Endodermal cell (in vitro differentiated cells): ENCODE results near the gene GARIN3. TPM values are rescaled to one million over a fixed set of nuclear protein-coding genes. Genes with fewer than 3 reads are reported as not detected.
A peak's percentile ranks its signal among the peaks of the same experiment; 100 is the strongest.

Source experiments
- DNase-seq: peaks from one replicate; pipeline ENCODE4 v3.0.0-alpha.2; 2017
- H3K27ac ChIP-seq: 2 replicates; pipeline ENCODE4 v1.5.1; 2013; ENCODE audit warnings: mild to moderate bottlenecking, low read depth, low read length, moderate library complexity
- H3K27me3 ChIP-seq: 2 replicates; pipeline ENCODE4 v1.6.1; 2013; ENCODE audit warnings: mild to moderate bottlenecking, low read length, moderate library complexity; ENCODE audit not compliant: insufficient read depth, control insufficient read depth, poor library complexity, severe bottlenecking
- H3K36me3 ChIP-seq: 2 replicates; pipeline ENCODE4 v1.7.0; 2013; ENCODE audit warnings: mild to moderate bottlenecking, low read length, moderate library complexity; ENCODE audit not compliant: control insufficient read depth, insufficient read depth
- H3K4me1 ChIP-seq: one replicate; pipeline ENCODE4 v1.7.0; 2013; ENCODE audit warnings: low read length; ENCODE audit not compliant: control insufficient read depth, insufficient read depth
- H3K4me3 ChIP-seq: 2 replicates; pipeline ENCODE4 v1.5.1; 2013; ENCODE audit warnings: mild to moderate bottlenecking, low read length, moderate library complexity
- H3K9ac ChIP-seq: 2 replicates; pipeline ENCODE4 v1.6.1; 2013; ENCODE audit warnings: mild to moderate bottlenecking, low read length, moderate library complexity; ENCODE audit not compliant: poor library complexity, severe bottlenecking; ENCODE audit errors: extremely low read depth
- H3K9me3 ChIP-seq: 2 replicates; pipeline ENCODE4 v1.6.1; 2013; ENCODE audit warnings: mild to moderate bottlenecking, low read length, moderate library complexity; ENCODE audit not compliant: control insufficient read depth
- H3K27ac Mint-ChIP-seq: 2 replicates; pipeline ENCODE4 v1.8.0; 2020; ENCODE audit warnings: mixed read lengths
- H3K27me3 Mint-ChIP-seq: 2 replicates; pipeline ENCODE4 v1.8.0; 2021; ENCODE audit warnings: mild to moderate bottlenecking, mixed read lengths; ENCODE audit not compliant: insufficient read depth
- H3K36me3 Mint-ChIP-seq: 2 replicates; pipeline ENCODE4 v1.8.0; 2020; ENCODE audit warnings: low read depth, mixed read lengths
- H3K4me1 Mint-ChIP-seq: 2 replicates; pipeline ENCODE4 v1.8.0; 2020; ENCODE audit warnings: mixed read lengths
- H3K4me3 Mint-ChIP-seq: 2 replicates; pipeline ENCODE4 v1.8.0; 2020; ENCODE audit warnings: mild to moderate bottlenecking, moderate library complexity, mixed read lengths
- H3K9me3 Mint-ChIP-seq: 2 replicates; pipeline ENCODE4 v1.8.0; 2020; ENCODE audit warnings: mild to moderate bottlenecking, mixed read lengths
- WGBS, 2 experiments: methylation state at CpG; one replicate each; pipeline versions ENCODE4 v1.1.5 to v1.1.7; 2013; ENCODE audit warnings: missing lambda C conversion rate in 2 of 2, mixed read lengths in 1 of 2; ENCODE audit not compliant: insufficient coverage in 1 of 2, insufficient read length in 1 of 2; 5-methylcytosine and 5-hydroxymethylcytosine counted together
- total RNA-seq, 2 donors: library from RNA; stranded (reverse); fragmentation: NEBNext Ultra II Directional in 1 of 2; extraction: Animal tissue kit (Norgen Biotek cat#: 25700) in 1 of 2; gene quantifications; 2 replicates in 1 of 2; 3 replicates in 1 of 2; pipeline ENCODE4 v1.2.1, GENCODE V29; 2021
- TF ChIP-seq, protein P1 (sequence below): fragments of 200-600 bp; sonication (generic); conservative IDR thresholded peaks from 2 replicates; pipeline ENCODE4 v1.5.0; 2021; ENCODE audit warnings: antibody characterized with exemption, mild to moderate bottlenecking

Gene GARIN3
- total RNA-seq, 2 donors from 2014 or later = not detected

DNA sequence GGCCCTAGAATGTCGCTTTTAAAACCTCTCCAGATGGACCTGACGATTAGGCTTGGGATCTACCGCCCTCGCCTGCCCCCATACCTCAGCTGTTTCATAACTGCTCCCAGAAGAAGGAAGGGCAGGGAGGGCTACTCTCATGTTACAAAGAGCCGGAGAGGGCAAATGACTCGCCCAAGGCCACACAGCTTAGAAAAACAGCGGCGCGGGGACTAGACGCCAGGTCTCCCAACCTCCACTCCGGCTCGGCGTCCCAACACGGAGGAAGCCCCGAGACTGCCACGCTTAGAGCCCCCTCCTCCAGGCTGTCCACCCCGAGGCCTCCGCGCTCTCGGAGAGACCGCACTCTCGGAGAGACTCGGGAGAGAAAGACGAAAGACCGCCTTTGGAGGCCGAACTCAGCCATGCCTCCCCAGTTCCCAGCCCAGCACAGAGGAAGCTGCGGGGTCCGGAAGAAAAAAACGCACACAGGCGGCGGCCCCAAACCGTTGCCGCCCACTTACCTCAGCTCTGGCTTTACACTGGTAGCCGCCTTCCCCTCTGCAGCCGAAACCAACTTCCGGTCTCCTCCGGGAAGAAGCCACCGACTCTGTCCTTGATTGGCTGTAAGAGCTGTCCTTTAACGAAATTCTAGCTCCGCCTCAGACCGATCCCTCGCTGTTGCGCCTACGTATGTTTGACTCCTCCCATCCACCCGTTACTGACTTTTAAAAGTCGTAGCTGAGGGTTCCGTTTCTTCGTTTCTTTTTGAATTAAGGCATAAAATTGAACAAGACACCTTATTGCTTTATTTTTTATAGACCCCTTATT lies 23.5 kb downstream of the GARIN3 start, which contains the start of gene MED7:
Gene MED7, minus strand, starts transcription at position 549 of the 810 bp plus-strand sequence. CDS start 3,434 bp downstream, outside the sequence.
- Histone ChIP-seq H3K36me3 (peaks cover 20% of the 10 kb centered on the region), H3K9me3 (no peaks in the 10 kb centered on the region), H3K9ac (peak within 1 kb of the TSS; percentile 96), H3K4me3 (peak within 1 kb of the TSS; percentile 98), H3K27ac (peak within 1 kb of the TSS; percentile 74), H3K4me1 (no peaks in the 10 kb centered on the region), H3K27me3 (no peaks in the 10 kb centered on the region)
- Mint-ChIP-seq H3K4me1 (peaks cover 7% of the 10 kb centered on the region), H3K4me3 (peak within 1 kb of the TSS; percentile 94), H3K36me3 (peaks cover 36% of the 10 kb centered on the region), H3K27ac (peak within 1 kb of the TSS; percentile 97), H3K27me3 (peaks cover 2% of the 10 kb centered on the region), H3K9me3 (no peaks in the 10 kb centered on the region)
- 0 to 1% methylated on average over 29 to 48 of the region's 48 CpGs for WGBS, 2 experiments
- DNase-seq = peak; percentile 97
- TF ChIP-seq, protein P1, sequence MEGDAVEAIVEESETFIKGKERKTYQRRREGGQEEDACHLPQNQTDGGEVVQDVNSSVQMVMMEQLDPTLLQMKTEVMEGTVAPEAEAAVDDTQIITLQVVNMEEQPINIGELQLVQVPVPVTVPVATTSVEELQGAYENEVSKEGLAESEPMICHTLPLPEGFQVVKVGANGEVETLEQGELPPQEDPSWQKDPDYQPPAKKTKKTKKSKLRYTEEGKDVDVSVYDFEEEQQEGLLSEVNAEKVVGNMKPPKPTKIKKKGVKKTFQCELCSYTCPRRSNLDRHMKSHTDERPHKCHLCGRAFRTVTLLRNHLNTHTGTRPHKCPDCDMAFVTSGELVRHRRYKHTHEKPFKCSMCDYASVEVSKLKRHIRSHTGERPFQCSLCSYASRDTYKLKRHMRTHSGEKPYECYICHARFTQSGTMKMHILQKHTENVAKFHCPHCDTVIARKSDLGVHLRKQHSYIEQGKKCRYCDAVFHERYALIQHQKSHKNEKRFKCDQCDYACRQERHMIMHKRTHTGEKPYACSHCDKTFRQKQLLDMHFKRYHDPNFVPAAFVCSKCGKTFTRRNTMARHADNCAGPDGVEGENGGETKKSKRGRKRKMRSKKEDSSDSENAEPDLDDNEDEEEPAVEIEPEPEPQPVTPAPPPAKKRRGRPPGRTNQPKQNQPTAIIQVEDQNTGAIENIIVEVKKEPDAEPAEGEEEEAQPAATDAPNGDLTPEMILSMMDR = no peak

DNA sequence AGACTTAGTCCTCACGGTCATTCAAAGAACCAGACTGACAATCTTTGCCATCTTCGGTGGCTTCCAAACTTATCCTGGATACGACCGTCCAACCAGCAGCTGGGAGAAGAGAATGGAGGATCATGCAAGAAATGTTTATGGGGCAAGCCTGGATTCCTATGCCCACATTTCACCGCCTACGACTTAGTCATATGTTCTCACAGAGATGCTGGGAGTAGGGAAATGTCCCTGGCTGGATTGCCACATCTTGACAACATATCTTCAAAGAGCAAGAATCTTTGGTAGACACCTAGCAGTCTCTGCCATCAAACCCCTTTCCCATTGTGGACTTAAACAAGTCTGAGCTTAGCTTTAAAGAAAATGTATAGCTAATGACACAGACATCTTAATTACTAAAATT lies 28.4 kb downstream of the GARIN3 start:
- no peaks in the 10 kb centered on the region for H3K27me3 Mint-ChIP-seq
- Histone ChIP-seq H3K27ac (no peak overlapping the region), H3K27me3 (no peaks in the 10 kb centered on the region), H3K4me3 (no peak overlapping the region), H3K9ac (no peak overlapping the region), H3K9me3 (no peaks in the 10 kb centered on the region), H3K36me3 (peaks cover 37% of the 10 kb centered on the region), H3K4me1 (no peaks in the 10 kb centered on the region)
- H3K36me3 Mint-ChIP-seq = peaks cover 42% of the 10 kb centered on the region
- DNase-seq = no peak
- WGBS, 2 experiments = 97 to 100% methylated on average over 5 to 6 of the region's 6 CpGs
- no peak overlapping the region for H3K27ac Mint-ChIP-seq
- TF ChIP-seq, protein P1 = no peak
- peaks cover 5% of the 10 kb centered on the region for H3K4me1 Mint-ChIP-seq
- H3K9me3 Mint-ChIP-seq = no peaks in the 10 kb centered on the region
- no peak overlapping the region for H3K4me3 Mint-ChIP-seq

DNA sequence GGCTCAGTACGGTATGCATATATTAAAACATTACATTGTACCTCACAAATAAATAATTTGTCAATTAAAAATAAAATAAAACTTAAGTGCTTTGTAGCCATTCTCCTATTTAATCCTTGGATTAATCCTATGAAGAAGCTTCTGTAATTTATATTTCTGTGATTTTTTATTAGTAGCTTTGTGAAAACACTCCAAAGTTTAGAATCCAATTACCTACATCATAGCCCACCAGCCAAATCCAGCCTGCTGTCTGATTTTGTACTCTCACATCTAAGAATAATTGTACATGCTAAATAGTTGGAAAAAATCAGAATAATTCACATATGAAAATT lies 33.8 kb downstream of the GARIN3 start:
- Mint-ChIP-seq H3K27me3 (no peaks in the 10 kb centered on the region), H3K4me1 (peaks cover 10% of the 10 kb centered on the region), H3K4me3 (no peak overlapping the region), H3K9me3 (no peaks in the 10 kb centered on the region), H3K27ac (no peak overlapping the region), H3K36me3 (peaks cover 3% of the 10 kb centered on the region)
- H3K27ac ChIP-seq = no peak overlapping the region
- DNase-seq = no peak
- H3K36me3 ChIP-seq = peaks cover 14% of the 10 kb centered on the region
- no peaks in the 10 kb centered on the region for H3K4me1 ChIP-seq
- H3K4me3 ChIP-seq = no peak overlapping the region
- no peaks in the 10 kb centered on the region for H3K9me3 ChIP-seq
- no CpG with 5 or more reads among the region's 1 CpG for WGBS, 2 experiments
- H3K9ac ChIP-seq = no peak overlapping the region
- no peaks in the 10 kb centered on the region for H3K27me3 ChIP-seq
- TF ChIP-seq, protein P1 = no peak
